Posterior cingulate gyrus (tissue), 11 donors: ENCODE results near the gene GLP1R.

Experiments used
- DNase-seq, 10 donors: peaks; one replicate each; pipeline versions ENCODE4 v3.0.0 to v3.0.0-alpha.2; 2020 to 2021; ENCODE audit warnings: mixed read lengths in 3 of 10
- intact Hi-C: fragments of 100-400 bp; cut with DNase I; formaldehyde crosslinking; loops from one replicate; pipeline ENCODE4 v1.15.1; 2023

The GLP1R gene

DNA sequence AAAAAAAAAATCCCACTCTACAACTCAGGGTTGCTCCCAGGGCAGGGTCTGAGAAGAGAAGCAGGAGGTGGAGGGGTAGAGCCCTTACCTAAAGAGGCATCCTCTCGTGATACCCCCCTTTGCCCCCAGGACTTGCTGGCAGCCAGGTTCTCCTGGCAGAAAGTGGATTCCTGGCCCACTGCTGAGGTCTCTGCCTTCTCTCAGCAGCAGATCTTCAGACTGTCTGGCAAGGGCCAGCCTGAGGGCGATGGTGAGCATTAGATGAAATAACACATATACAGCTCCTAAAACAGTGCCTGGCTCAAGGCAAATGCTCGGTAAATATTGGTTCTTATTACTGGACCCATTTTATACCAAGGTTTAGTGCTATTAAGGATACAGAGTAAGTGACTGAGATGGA, 4.8 kb upstream of the GLP1R start:
- intact Hi-C loops: no loop called here
- no peak for DNase-seq

- peak in 1 of 10 donors; percentile 30 for DNase-seq
- intact Hi-C loops: no loop called here
Observed at GRCh38 chr6:39044181-39044580, 4.4 kb upstream of the GLP1R start.

- intact Hi-C loops: no loop called here
- DNase-seq: peak in 1 of 10 donors; percentile 41
Observed at GRCh38 chr6:39047434-39048327, 900 bp upstream of the GLP1R start.

- intact Hi-C loops: no loop called here
- peak in 1 of 10 donors; percentile 53 for DNase-seq
Observed at GRCh38 chr6:39049575-39050283, 1.1 kb downstream of the GLP1R start.

DNA sequence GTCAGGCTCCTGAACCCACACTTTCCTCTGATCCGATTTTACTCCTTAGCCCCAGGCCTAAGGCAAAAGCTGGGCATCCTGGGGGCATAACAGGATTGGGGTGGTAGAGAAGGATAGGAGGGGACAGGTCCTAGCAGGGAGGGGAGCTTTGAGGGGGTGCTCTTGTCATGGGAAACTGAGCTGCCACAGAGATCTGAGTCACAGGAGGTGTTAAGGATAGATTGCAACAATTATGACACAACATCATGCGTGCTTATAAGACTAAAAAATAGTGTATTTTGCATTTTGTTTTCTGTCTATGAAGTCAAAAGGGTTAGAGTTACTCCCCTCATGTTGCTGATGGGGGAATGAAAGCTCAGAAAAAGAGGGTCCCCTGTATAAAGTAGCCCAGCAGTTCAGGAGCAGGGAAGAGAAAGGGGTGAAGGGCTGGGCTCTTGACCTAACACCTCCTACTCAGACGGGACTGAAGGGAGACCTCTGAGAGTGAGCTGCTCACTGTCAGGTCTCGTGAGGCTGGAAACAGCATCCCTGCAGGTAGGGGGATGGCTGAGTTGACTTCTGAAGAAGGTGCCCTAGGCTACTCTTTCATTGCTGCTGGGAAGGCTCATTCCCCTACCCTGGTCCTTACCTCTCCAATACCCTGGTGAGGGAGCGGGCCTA, 2.0 kb downstream of the GLP1R start:
- DNase-seq: peak in 1 of 10 donors; percentile 38

GRCh38 chr6:39051399-39052122, 3.0 kb downstream of the GLP1R start:
- peak in 1 of 10 donors; percentile 40 for DNase-seq
- intact Hi-C loops: no loop called here

More for the DNA sequence above, 2.0 kb downstream of the GLP1R start:
- intact Hi-C loops: no loop called here

GRCh38 chr6:39053016-39053624, 4.5 kb downstream of the GLP1R start:
- intact Hi-C loops: no loop called here
- peak in 1 of 10 donors; percentile 67 for DNase-seq

DNA sequence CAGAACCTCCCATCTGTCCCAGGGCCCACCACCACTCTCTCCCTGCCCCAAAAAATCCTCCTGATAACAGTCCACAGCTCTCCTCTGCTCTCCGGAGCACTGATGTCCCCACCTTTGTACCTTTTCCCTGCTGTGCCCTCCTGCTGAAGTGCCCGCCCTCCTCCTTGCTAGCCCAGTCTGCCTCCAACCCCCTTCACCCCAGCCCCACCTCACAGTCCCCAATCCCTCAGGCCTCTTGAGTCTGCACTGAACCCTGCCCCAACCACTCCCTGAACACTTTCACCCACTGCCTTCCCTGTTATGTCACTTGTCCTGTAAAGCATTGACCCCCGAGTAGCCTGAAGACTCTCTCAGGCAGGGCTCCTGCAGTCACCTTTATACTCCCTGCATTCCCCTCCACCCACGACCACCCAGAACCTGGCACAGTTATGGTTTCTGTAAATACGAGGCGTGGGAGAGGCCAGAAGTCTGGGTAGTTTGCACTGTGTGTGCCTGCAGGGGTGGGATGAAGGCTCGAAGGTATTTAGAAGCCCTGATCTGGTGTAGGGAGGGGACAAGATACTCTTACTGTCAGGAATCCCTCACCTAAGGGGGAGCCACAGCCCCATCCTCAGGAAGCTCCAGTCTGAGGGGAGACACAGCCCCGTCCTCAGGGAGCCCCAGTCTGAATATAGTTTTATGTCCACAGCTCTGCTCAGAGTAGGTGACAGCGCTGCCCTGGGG, 5.4 kb downstream of the GLP1R start:
- intact Hi-C loops: no loop called here
- peak in 1 of 10 donors; percentile 24 for DNase-seq

DNA sequence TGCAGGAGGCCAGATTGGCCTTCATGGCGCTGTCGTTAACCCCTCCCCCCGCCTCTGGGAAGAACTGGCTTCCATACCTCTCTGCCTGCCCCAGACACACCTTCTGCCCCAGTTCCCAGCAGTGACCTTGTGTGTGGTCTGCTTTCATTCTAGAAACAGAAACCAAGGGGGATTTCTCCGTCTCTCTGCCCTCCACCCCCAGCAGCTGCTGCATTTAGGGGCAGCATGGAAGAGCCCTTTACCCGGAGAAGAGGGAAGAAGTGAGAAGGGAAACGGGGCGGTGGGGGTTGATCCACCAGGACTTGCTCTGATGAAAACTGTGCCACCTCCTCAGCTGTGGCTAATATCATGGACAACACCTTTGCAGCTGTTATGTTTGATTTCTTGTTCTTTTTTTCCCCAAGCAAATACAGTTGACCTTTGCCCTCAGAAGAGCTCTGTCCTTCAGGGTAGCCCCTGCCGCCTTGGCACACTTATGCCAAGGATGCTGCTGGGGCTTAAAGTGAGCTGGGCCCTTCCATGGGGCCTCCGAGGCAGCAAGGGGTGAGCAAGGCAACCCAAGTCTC, 6.1 kb downstream of the GLP1R start:
- intact Hi-C loops: no loop called here
- peak in 1 of 10 donors; percentile 50 for DNase-seq

GRCh38 chr6:39055661-39056060, 7.1 kb downstream of the GLP1R start:
- DNase-seq: peak in 1 of 10 donors; percentile 41
- intact Hi-C loops: no loop called here

GRCh38 chr6:39056191-39056590, 7.6 kb downstream of the GLP1R start:
- peak in 2 of 10 donors; percentile 54 to 75 for DNase-seq
- intact Hi-C loops: no loop called here

DNA sequence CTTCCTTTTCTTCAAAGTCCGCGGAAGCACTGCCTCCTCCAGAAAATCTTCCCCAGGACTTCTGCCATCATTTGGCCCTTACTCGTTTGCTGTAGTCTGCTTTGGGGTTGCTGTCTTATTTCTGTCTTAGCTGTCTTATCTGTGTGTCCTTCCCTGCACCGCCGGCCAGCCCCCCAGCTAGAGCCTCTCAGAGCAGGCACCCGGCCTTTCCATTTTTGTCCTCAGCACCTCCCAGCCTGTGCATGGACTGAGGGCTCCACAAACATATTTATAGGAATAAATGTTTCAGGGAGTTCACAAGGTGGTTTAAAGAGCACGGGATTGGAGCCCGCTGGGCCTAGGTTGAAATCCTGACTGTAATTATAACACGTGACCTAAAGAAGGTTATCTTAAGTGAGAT, 8.1 kb downstream of the GLP1R start:
- DNase-seq: peak in 1 of 10 donors; percentile 57
- intact Hi-C loops: no loop called here

GRCh38 chr6:39057251-39058155, 8.9 kb downstream of the GLP1R start:
- intact Hi-C loops: no loop called here
- DNase-seq: peak in 1 of 10 donors; percentile 40

- intact Hi-C loops: no loop called here
Observed at GRCh38 chr6:39058471-39059147, 10.0 kb downstream of the GLP1R start.

DNA sequence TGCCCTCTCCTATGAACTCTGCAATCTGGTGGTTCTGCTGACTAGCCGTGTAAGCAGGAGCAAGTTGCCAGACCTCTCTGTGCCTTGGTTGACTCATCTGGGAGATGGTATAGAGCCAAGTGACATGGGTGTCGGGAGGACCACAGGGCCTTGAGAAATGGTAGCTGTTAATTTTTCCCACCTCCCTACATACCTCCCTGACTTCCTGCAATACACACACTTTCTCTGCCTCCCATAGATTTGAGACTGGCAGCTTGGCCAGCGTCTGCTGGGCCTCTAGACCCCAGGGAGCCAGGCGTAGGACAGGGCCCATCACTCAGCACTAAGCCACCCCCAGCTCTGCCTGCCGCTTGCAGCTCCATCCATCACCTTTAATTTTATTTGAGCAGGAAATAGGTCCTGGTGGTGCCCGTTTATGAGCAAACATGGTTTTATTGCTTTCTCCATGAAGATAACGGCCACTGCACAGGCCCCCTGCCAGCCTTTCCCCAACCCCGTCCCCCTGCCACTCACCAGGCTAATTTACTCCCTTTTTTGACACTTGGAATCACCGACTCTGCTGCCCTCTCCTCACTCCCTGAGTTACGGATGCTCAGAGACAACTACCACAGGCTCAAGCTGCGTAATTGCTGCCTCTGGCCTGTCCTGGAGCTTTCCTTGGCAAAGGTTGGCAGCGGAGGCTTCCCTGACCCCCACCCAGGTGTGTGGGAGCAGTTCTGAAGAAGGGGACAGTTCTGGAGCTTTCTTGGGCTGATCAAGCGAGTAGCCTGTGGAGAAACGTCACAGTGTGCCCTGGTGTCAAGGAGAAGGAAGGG, 11.1 kb downstream of the GLP1R start:
- DNase-seq: peak in 2 of 10 donors; percentile 14 to 35
- intact Hi-C loops: no loop called here

More at GRCh38 chr6:39058471-39059147, 10.0 kb downstream of the GLP1R start:
- peak in 1 of 10 donors; percentile 54 for DNase-seq

- peak in 3 of 10 donors; percentile 15 to 64 (median 45) for DNase-seq
- intact Hi-C loops: no loop called here
Observed at GRCh38 chr6:39060467-39061160, 12.0 kb downstream of the GLP1R start.
